Endothelial cell of umbilical vein (primary cell): ENCODE measurements around the gene ACTR10. TPM values are rescaled to one million over a fixed set of nuclear protein-coding genes. Genes with fewer than 3 reads are reported as not detected.

Experiments
- BruUV-seq: library from RNA; stranded (reverse); fragments of 400-500 nt; replicated peaks from 2 replicates; lab custom pipeline; 2021; lab: Mats Ljungman, UMichigan
- CTCF ChIA-PET: fragments of 300-600, 350-600 bp; sonication (Branson Sonifier 250); formaldehyde crosslinking; loops from one replicate; lab custom pipeline; 2021; ENCODE audit warnings: antibody characterized with exemption, inconsistent platforms; lab: Charles Lee
- POLR2A ChIA-PET: fragments of 300-600, 350-600 bp; sonication (Branson Sonifier 250); formaldehyde crosslinking; loops from one replicate; lab custom pipeline; 2021; ENCODE audit warnings: antibody characterized with exemption, inconsistent platforms; lab: Charles Lee
- DNase-seq: peaks from one replicate; pipeline ENCODE4 v3.0.0-alpha.2; 2011; ENCODE audit warnings: low read depth, low spot score
- FAIRE-seq: peaks from 2 replicates; lab custom pipeline; 2011; peaks lifted over from hg19 to GRCh38; lab: Jason Lieb, UNC
- H2AFZ ChIP-seq: 2 replicates; pipeline ENCODE4 v1.6.0; 2012; ENCODE audit warnings: low read depth, low read length, control low read depth, inconsistent platforms
- H3K27ac ChIP-seq: 2 replicates; pipeline ENCODE4 v1.5.1; 2011; ENCODE audit warnings: low read depth, mild to moderate bottlenecking, control low read depth, low read length, moderate library complexity; ENCODE audit not compliant: insufficient read depth
- H3K27me3 ChIP-seq, 2 experiments: 2 replicates each; pipeline versions ENCODE4 v1.6.0 to v1.6.1; 2011; ENCODE audit warnings: low read length in 2 of 2, mixed read lengths in 1 of 2; ENCODE audit not compliant: control insufficient read depth in 2 of 2, insufficient read depth in 2 of 2
- H3K36me3 ChIP-seq, 2 experiments: 2 replicates in 1 of 2; 3 replicates in 1 of 2; pipeline ENCODE4 v1.5.1; 2011; ENCODE audit warnings: low read length in 2 of 2, mild to moderate bottlenecking in 1 of 2, moderate library complexity in 1 of 2; ENCODE audit not compliant: control insufficient read depth in 2 of 2, insufficient read depth in 2 of 2; ENCODE audit errors: extremely low read depth in 1 of 2
- H3K4me1 ChIP-seq: 3 replicates; pipeline ENCODE4 v1.5.1; 2011; ENCODE audit warnings: mild to moderate bottlenecking, low read length; ENCODE audit not compliant: control insufficient read depth, insufficient read depth; ENCODE audit errors: extremely low read depth
- H3K4me2 ChIP-seq: 2 replicates; pipeline ENCODE4 v1.6.1; 2011; ENCODE audit warnings: low read length, control low read depth, mixed read lengths; ENCODE audit not compliant: insufficient read depth
- H3K4me3 ChIP-seq, 3 experiments: fragments of 200-600 bp in 1 of 3; sonication (generic), shearing (Covaris generic) in 1 of 3; replicated peaks in 1 of 3; 2 replicates each; pipeline ENCODE4 v1.5.1; 2011 to 2016; ENCODE audit warnings: control low read depth in 3 of 3, low read length in 3 of 3, mild to moderate bottlenecking in 2 of 3, inconsistent platforms in 1 of 3, low read depth in 1 of 3, moderate library complexity in 1 of 3; ENCODE audit not compliant: insufficient read depth in 1 of 3
- H3K79me2 ChIP-seq: 2 replicates; pipeline ENCODE4 v1.6.0; 2012; ENCODE audit warnings: low read length, inconsistent platforms; ENCODE audit not compliant: control insufficient read depth, insufficient read depth
- H3K9ac ChIP-seq: replicated peaks from 2 replicates; pipeline ENCODE3; 2011; ENCODE audit warnings: low read length, control low read depth; ENCODE audit not compliant: insufficient read depth; ENCODE audit errors: extremely low read depth
- H3K9me1 ChIP-seq: replicated peaks from 3 replicates; pipeline ENCODE4 v1.6.0; 2011; ENCODE audit warnings: mild to moderate bottlenecking, low read length; ENCODE audit not compliant: control insufficient read depth, insufficient read depth; ENCODE audit errors: extremely low read depth
- H3K9me3 ChIP-seq: replicated peaks from 2 replicates; pipeline ENCODE4 v1.5.1; 2012; ENCODE audit warnings: low read length, inconsistent platforms; ENCODE audit not compliant: control insufficient read depth, insufficient read depth
- H4K20me1 ChIP-seq: replicated peaks from 2 replicates; pipeline ENCODE3; 2011; ENCODE audit warnings: mild to moderate bottlenecking, low read length; ENCODE audit not compliant: control insufficient read depth, insufficient read depth; ENCODE audit errors: extremely low read depth
- EZH2 ChIP-seq: IDR thresholded peaks from 2 replicates; pipeline ENCODE4 v1.6.1; 2012; ENCODE audit warnings: borderline replicate concordance, low read depth, mild to moderate bottlenecking, moderate library complexity, low read length, inconsistent platforms; ENCODE audit not compliant: severe bottlenecking
- FOS ChIP-seq: IDR thresholded peaks from 2 replicates; pipeline ENCODE4 v1.6.1; 2011; ENCODE audit warnings: mild to moderate bottlenecking, low read length, moderate library complexity, borderline replicate concordance; ENCODE audit not compliant: insufficient read depth
- POLR2A ChIP-seq: IDR thresholded peaks from 2 replicates; pipeline ENCODE4 v1.6.1; 2012; ENCODE audit warnings: low read depth, mild to moderate bottlenecking, control low read depth, low read length
- POLR2AphosphoS5 ChIP-seq: IDR thresholded peaks from 2 replicates; pipeline ENCODE4 v1.6.1; 2012; ENCODE audit warnings: low read depth, mild to moderate bottlenecking, control low read depth, low read length, moderate library complexity; ENCODE audit not compliant: insufficient read depth
- dilution Hi-C: fragments of 300-500 bp; cut with MboI; formaldehyde crosslinking; loops from one replicate; pipeline ENCODE4 v1.15.0; 2019; ENCODE audit warnings: low sequenced_read_pairs; ENCODE audit not compliant: extremely low pct_ligation_motif_present
- intact Hi-C: fragments of 100-400 bp; cut with micrococcal nuclease; formaldehyde crosslinking; loops from one replicate; pipeline ENCODE4 v1.10.0; 2022
- polyA plus RNA-seq, 4 experiments: library from polyadenylated mRNA; depleted of rRNA in 3 of 4; stranded (reverse) in 3 of 4; unstranded in 1 of 4; fragments of >200 nt; gene quantifications; 2 replicates each; pipeline versions ENCODE4 v1.2.1 to v1.2.3, GENCODE V29; 2011 to 2012; ENCODE audit warnings: missing spikeins in 1 of 4
- small RNA-seq: library from RNA; depleted of rRNA; stranded (forward); fragments of <200 nt; gene quantifications from one replicate; pipeline ENCODE3, GENCODE V24; 2012; ENCODE audit warnings: low replicate concordance, low read depth; ENCODE audit not compliant: insufficient read depth, insufficient read length
- total RNA-seq: library from RNA; stranded (reverse); gene quantifications from 2 replicates; pipeline ENCODE4 v1.2.3, GENCODE V29; 2021
- TF ChIP-seq, protein P1 (sequence below), 2 donors: IDR thresholded peaks; 1 replicate in 1 of 2; 2 replicates in 1 of 2; pipeline ENCODE4 v1.5.1; 2011; ENCODE audit warnings: low read length in 2 of 2, mild to moderate bottlenecking in 2 of 2, moderate library complexity in 2 of 2, control low read depth in 1 of 2, inconsistent platforms in 1 of 2, low read depth in 1 of 2; ENCODE audit not compliant: insufficient read depth in 1 of 2; ENCODE audit errors: extremely low read depth in 1 of 2
- TF ChIP-seq, protein P2 (sequence below): IDR thresholded peaks from 2 replicates; pipeline ENCODE4 v1.6.1; 2011; ENCODE audit not compliant: insufficient read depth, insufficient read length

ACTR10 gene
- total and polyA plus RNA-seq, 2 donors (not counting 3 experiments of a cell fraction or from before 2014, with no cell fraction given): 28.6 to 67.3 TPM

DNA sequence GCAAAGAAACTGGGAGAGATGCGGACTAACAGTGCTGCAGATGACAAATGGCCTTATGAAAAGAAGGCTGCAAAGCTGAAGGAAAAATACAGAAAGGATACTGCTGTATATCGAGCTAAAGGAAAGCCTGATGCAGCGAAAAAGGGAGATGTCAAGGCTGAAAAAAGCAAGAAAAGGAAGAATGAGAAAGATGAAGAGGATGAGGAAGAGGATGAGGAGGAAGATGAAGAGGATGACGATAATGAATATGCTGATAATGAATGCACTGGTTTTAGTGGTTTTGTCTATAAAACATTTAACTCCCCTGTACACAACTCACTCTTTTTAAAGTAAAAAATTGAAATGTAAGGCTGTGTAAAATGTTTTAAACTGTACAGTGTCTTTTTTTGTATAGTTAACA lies 85.2 kb downstream of the ACTR10 start:
- no peaks in the 10 kb centered on the region for H3K9me3 ChIP-seq
- no peaks in the 10 kb centered on the region for H3K9me1 ChIP-seq
- intact Hi-C loops (no loop called here), dilution Hi-C loops (no loop called here)
- no peaks in the 10 kb centered on the region for H3K27me3 ChIP-seq
- no peak overlapping the region for H3K27ac ChIP-seq
- no peak overlapping the region for H3K9ac ChIP-seq
- no peak overlapping the region for H3K4me3 ChIP-seq
- H3K4me1 ChIP-seq: peaks cover 25% of the 10 kb centered on the region
- no TSS peak for BruUV-seq
- no peak for DNase-seq
- H2AFZ ChIP-seq: no peak overlapping the region
- POLR2A ChIA-PET: interaction anchor here (2.4 kb wide), 1 partner anchor 13 kb away, joined by 6 read pairs; the partner anchor contains the start of gene ARID4A
- no peak for TF ChIP-seq POLR2A
- TF ChIP-seq FOS: no peak
- TF ChIP-seq EZH2: no peak
- TF ChIP-seq, protein P1, sequence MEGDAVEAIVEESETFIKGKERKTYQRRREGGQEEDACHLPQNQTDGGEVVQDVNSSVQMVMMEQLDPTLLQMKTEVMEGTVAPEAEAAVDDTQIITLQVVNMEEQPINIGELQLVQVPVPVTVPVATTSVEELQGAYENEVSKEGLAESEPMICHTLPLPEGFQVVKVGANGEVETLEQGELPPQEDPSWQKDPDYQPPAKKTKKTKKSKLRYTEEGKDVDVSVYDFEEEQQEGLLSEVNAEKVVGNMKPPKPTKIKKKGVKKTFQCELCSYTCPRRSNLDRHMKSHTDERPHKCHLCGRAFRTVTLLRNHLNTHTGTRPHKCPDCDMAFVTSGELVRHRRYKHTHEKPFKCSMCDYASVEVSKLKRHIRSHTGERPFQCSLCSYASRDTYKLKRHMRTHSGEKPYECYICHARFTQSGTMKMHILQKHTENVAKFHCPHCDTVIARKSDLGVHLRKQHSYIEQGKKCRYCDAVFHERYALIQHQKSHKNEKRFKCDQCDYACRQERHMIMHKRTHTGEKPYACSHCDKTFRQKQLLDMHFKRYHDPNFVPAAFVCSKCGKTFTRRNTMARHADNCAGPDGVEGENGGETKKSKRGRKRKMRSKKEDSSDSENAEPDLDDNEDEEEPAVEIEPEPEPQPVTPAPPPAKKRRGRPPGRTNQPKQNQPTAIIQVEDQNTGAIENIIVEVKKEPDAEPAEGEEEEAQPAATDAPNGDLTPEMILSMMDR (IDR thresholded peaks at IDR 0.05; ENCODE audit: extremely low read depth in 1 of 2, insufficient read depth in 1 of 2, low read depth in 1 of 2, low read length in 2 of 2): no peak
- TF ChIP-seq, protein P2, sequence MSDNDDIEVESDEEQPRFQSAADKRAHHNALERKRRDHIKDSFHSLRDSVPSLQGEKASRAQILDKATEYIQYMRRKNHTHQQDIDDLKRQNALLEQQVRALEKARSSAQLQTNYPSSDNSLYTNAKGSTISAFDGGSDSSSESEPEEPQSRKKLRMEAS: no peak
- TF ChIP-seq POLR2AphosphoS5: no peak
- peaks cover 75% of the 10 kb centered on the region for H3K79me2 ChIP-seq
- H3K4me2 ChIP-seq: no peak overlapping the region
- FAIRE-seq: no peak
- H4K20me1 ChIP-seq: peaks cover 4% of the 10 kb centered on the region
- CTCF ChIA-PET: interaction anchor here (1.0 kb wide), 1 partner anchor 12 kb away, joined by 4 read pairs; no protein-coding TSS in a partner anchor
- peaks cover 10 to 27% of the 10 kb centered on the region in 2 experiments for H3K36me3 ChIP-seq

Small RNA genes within 50 kb of the gene (small RNA-seq; reads per million reads assigned to genes)
- gene RN7SL598P: not detected

Other genes with a start within 250 kb of the ACTR10 start
- 2.3 and 3.0 TPM in 2 replicates for gene ARMH4, start 47.9 kb upstream of the ACTR10 start, total RNA-seq
- 1.1 TPM in 2 replicates for gene ARMH4, start 47.9 kb upstream of the ACTR10 start, polyA plus RNA-seq
- 228 and 240 TPM in 2 replicates for gene PSMA3, start 44.7 kb downstream of the ACTR10 start, total RNA-seq
- gene PSMA3, start 44.7 kb downstream of the ACTR10 start, polyA plus RNA-seq: 274 and 297 TPM in 2 replicates
- 20.0 and 21.5 TPM in 2 replicates for gene ARID4A, start 98.4 kb downstream of the ACTR10 start, total RNA-seq
- 2.7 and 3.7 TPM in 2 replicates for gene ARID4A, start 98.4 kb downstream of the ACTR10 start, polyA plus RNA-seq
- gene TOMM20L, start 195.8 kb downstream of the ACTR10 start, total RNA-seq: not detected in 2 replicates
- not detected in 2 replicates for gene TOMM20L, start 195.8 kb downstream of the ACTR10 start, polyA plus RNA-seq
- gene TIMM9, start 227.4 kb downstream of the ACTR10 start, total RNA-seq: 38.0 and 42.4 TPM in 2 replicates
- gene TIMM9, start 227.4 kb downstream of the ACTR10 start, polyA plus RNA-seq: 15.4 and 20.2 TPM in 2 replicates
- gene KIAA0586, start 227.6 kb downstream of the ACTR10 start, total RNA-seq: 25.9 and 29.2 TPM in 2 replicates
- gene KIAA0586, start 227.6 kb downstream of the ACTR10 start, polyA plus RNA-seq: 5.9 and 7.4 TPM in 2 replicates